Measurements from ENCODE around the gene CCDC102B.
"Not testable (repeated sequence)": the region's sequence is repeated elsewhere in the genome, so short reads cannot be mapped to it uniquely, and the experiment has no call there.

Gene CCDC102B

DNA sequence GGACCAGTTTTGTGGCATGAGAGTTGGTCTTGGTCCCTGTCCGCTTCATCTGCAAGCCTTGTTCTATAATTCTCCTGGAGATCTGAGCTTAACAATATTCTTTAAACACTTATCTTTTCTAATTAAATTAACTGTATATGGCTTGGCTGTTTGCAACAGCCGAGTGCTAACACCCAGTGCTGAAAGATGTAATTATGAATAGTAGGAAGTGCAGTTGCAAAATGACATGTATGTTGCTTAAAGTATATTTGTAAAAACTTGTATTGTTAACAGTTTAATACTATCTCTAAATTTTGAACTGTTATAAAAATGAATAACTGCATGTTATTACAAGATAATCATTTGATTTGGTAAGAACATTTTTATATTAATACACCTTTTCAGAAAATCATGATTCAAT is 45.1 kb downstream of the CCDC102B start:
- Histone ChIP-seq H3K36me3 (ENCODE audit: insufficient read depth, low read length) (no peaks in the 10 kb centered on the region), H3K9me3 (ENCODE audit: control insufficient read depth, insufficient read depth, low read length) (no peaks in the 10 kb centered on the region), H3K4me1 (ENCODE audit: insufficient read depth, low read length) (peaks cover 6% of the 10 kb centered on the region; the same call in 1 of the 2 replicates), H3K9ac (ENCODE audit: low read depth, low read length) (no peak overlapping the region)

DNA sequence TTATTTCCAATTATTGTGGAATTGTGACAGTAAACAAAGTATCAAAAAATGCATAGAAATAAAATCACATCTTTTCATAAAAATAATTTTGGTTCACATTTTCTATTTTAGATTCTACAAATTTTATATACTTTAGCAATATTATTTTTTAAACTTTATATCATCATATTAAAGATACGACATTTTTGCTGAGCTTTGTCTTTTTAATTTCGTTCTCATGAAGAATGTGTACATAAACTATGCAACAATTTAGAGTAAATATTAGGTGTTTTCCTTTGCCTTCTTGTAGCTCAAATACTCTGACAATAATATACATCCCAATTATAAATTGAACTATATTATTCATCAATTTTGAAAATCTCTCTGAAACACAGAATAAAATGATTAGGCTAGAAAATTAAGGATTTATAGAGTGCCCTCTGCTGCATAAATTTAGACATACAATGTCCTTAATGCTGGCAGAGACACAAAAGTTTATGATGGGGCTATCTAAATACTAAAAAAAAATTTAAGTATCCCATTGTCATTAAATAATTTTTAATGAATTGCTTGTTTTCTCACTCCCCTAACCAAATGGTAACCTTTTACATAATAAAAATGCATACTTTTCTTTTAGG is 45.7 kb downstream of the CCDC102B start:
- no peaks in the 10 kb centered on the region for H3K9me3 ChIP-seq (ENCODE audit: control insufficient read depth, insufficient read depth, low read length)
- H3K4me1 ChIP-seq (ENCODE audit: insufficient read depth, low read length), result peaks cover 6% of the 10 kb centered on the region; the same call in 1 of the 2 replicates
- H3K36me3 ChIP-seq (ENCODE audit: insufficient read depth, low read length), result no peaks in the 10 kb centered on the region
- H3K9ac ChIP-seq (ENCODE audit: low read depth, low read length), result no peak overlapping the region

DNA sequence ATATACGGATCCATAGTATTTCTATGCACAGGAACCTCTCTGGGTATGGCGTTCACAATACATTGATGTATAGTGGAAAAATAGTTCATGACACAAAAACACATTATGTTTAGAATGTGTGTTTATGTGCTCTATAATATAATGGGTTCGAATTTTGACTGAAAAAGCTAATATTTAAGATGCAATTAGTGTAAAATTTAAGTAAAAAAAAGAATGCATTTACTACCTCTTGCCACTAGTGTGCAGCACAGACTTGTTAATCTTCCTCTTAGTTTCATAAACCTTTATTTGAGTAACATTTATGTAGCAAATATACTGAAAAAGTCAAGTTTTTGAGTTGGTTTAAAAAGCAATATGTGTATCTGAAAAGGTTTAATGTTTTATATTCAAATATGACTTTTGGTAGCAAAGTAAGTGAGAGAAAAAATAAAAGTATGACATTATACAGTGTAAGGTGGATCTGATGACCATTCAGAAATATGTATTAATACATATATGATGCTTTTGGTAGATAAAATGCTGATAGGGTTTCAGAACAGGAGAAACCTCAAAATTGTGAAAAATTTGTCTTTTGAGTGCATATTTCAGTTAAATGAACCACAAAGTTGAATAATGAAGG is 49.4 kb downstream of the CCDC102B start:
- Histone ChIP-seq H3K4me1 (ENCODE audit: insufficient read depth, low read length) (no peaks in the 10 kb centered on the region), H3K9me3 (ENCODE audit: control insufficient read depth, insufficient read depth, low read length) (no peaks in the 10 kb centered on the region), H3K9ac (ENCODE audit: low read depth, low read length) (no peak overlapping the region), H3K36me3 (ENCODE audit: insufficient read depth, low read length) (no peaks in the 10 kb centered on the region)

DNA sequence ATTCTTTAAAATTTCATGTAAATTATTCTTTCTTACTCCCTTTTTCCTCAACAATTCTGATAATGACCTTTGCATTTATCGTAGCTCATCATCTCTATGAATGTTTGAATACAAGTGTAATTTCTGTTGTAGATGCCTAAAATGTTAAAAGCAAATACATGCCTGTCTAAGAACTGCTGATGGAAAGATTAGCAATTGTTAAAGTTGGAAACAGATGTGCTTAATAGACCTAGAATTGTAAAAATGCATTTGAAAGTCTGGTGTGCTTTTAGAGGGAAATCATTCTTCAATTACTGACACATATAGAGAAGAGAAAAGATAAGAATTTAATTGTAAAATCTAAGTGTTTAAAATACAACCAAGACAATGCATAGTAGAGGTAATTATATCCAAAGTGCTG is 50.4 kb downstream of the CCDC102B start:
- H3K36me3 ChIP-seq (ENCODE audit: insufficient read depth, low read length), result no peaks in the 10 kb centered on the region
- H3K9me3 ChIP-seq (ENCODE audit: control insufficient read depth, insufficient read depth, low read length), result no peaks in the 10 kb centered on the region
- no peak overlapping the region for H3K9ac ChIP-seq (ENCODE audit: low read depth, low read length)
- no peaks in the 10 kb centered on the region for H3K4me1 ChIP-seq (ENCODE audit: insufficient read depth, low read length)

DNA sequence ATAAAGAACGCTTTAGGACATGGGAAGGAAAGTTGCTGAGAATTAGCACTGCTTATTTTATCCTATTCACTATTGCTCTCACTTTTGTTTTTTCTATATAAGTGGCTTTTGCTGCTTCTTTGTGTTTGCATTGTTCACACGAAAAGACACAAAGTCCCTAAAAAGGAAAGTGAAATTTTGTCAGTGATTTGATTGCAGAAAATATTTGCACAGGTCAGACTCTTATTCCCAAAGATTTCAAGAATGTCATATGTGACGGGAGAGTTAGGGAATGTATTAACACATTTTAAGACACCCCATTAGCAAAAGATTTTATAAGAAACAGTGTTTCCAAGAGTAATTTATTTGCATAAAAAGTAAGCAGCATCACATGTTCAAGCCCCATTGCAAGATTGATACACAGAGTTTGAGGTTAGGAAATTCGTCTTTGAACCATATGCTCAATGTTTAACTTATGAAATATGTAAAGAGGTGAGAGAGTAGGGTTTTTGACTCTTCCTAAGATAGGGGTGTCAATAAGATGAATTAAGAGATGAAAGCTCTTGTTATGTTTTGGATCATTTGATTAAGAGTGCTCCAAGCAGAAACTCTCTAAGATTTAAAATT is 57.0 kb downstream of the CCDC102B start:
- no peaks in the 10 kb centered on the region for H3K36me3 ChIP-seq (ENCODE audit: insufficient read depth, low read length)
- no peaks in the 10 kb centered on the region for H3K4me1 ChIP-seq (ENCODE audit: insufficient read depth, low read length)
- no peak overlapping the region for H3K9ac ChIP-seq (ENCODE audit: low read depth, low read length)
- no peaks in the 10 kb centered on the region for H3K9me3 ChIP-seq (ENCODE audit: control insufficient read depth, insufficient read depth, low read length)

DNA sequence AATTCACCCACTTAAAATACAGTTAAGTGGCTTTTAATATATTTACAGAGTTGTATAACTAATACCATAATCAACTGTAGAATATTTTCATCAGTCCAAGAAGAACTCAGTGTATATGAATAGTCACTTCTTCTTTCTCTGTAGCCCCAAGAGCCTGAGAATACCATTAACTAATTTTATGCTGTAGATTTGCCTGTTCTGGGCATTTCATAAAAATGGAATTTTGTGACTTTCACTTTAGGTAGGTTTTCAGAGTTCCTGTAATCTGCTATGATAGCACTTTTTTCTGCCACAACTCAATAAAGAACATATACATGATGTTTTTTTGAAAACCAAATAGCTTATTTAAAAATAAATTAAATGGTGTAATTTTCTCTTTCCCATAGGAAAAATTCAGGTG is 57.6 kb downstream of the CCDC102B start:
- H3K9me3 ChIP-seq (ENCODE audit: control insufficient read depth, insufficient read depth, low read length), result no peaks in the 10 kb centered on the region
- H3K36me3 ChIP-seq (ENCODE audit: insufficient read depth, low read length), result no peaks in the 10 kb centered on the region
- no peaks in the 10 kb centered on the region for H3K4me1 ChIP-seq (ENCODE audit: insufficient read depth, low read length)
- H3K9ac ChIP-seq (ENCODE audit: low read depth, low read length), result no peak overlapping the region

DNA sequence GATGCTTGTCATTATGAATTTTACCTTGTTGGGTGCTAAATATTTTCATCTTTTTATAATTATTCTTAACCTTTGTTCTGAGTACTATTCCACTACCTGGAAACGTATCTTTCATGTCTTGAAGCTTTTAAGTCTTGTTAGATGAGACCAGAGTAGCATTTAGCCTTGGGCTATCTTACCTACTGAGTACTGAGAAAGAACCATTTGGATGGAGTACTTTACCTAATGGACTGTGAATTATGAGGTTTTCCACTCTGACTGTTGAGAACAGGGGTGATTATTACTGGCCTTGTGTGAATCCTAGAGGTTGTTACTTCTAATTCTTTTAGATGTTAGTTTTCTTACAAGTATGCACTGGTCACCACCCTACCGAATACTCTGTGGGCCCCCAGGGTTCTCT is 63.5 kb downstream of the CCDC102B start:
- no peaks in the 10 kb centered on the region for H3K4me1 ChIP-seq (ENCODE audit: insufficient read depth, low read length)

DNA sequence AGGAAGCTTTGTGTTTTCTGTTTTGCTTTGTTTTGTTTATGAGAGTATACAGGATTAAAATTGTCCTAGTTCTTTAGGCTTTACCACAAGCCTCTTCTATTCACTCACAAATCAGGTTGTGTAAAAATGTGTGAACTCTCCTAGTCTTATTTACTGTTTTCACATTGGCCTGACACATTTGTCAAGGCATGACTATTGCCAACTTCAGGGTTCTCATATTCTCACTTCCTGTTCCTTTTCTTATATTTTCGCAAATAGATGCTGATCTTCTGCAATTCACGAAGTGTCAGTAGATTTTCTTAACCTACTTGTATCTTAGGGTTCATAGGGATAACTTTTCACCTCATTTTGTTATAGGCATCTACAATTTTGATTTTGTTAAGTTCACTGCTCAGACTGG is 67.1 kb downstream of the CCDC102B start:
- Histone ChIP-seq H3K36me3 (ENCODE audit: insufficient read depth, low read length) (no peaks in the 10 kb centered on the region), H3K9me3 (ENCODE audit: control insufficient read depth, insufficient read depth, low read length) (no peaks in the 10 kb centered on the region), H3K4me1 (ENCODE audit: insufficient read depth, low read length) (no peaks in the 10 kb centered on the region), H3K9ac (ENCODE audit: low read depth, low read length) (no peak overlapping the region)

More for the DNA sequence above, 63.5 kb downstream of the CCDC102B start:
- Histone ChIP-seq H3K9me3 (ENCODE audit: control insufficient read depth, insufficient read depth, low read length) (no peaks in the 10 kb centered on the region), H3K36me3 (ENCODE audit: insufficient read depth, low read length) (no peaks in the 10 kb centered on the region), H3K9ac (ENCODE audit: low read depth, low read length) (no peak overlapping the region)

DNA sequence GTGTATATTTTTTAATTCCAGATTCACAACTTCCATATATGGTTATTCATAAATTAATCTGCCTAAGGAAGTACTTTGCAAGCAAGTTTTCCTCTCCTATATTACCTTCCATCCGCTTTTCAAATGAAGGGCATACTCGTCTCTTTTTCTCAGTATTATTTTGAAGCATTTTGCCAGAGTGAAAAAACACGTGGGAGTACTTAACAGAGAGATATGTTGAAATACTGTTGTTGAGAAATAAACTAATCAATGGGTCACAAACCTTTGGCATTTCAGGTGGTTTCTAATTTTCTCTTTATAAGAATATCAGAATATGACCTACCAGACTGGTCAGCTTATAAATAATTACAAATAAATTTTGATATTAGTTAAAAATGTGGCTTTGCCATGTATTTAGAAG is 67.6 kb downstream of the CCDC102B start:
- Histone ChIP-seq H3K9ac (ENCODE audit: low read depth, low read length) (no peak overlapping the region), H3K9me3 (ENCODE audit: control insufficient read depth, insufficient read depth, low read length) (no peaks in the 10 kb centered on the region), H3K36me3 (ENCODE audit: insufficient read depth, low read length) (no peaks in the 10 kb centered on the region), H3K4me1 (ENCODE audit: insufficient read depth, low read length) (no peaks in the 10 kb centered on the region)

DNA sequence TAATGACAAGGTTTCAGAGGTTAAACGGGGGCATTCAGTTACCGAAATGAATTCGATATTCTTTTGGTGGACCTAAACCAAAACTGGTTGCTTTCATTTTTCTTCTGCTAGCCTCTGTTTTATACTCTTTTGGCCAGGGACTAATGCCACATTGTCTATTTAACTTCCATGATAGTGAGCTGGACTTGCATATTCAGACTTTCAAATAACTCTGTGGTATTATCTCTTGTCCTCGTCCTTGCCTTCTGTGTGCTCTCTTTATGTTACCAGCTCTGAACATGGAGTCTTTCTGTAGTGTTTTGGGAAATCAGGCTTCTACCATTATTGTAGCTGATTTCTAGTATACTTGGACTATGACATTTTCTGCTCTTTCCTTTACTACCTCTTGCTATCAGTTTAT is 75.1 kb downstream of the CCDC102B start:
- Histone ChIP-seq H3K9ac (ENCODE audit: low read depth, low read length) (no peak overlapping the region), H3K9me3 (ENCODE audit: control insufficient read depth, insufficient read depth, low read length) (no peaks in the 10 kb centered on the region), H3K36me3 (ENCODE audit: insufficient read depth, low read length) (no peaks in the 10 kb centered on the region), H3K4me1 (ENCODE audit: insufficient read depth, low read length) (no peaks in the 10 kb centered on the region)

DNA sequence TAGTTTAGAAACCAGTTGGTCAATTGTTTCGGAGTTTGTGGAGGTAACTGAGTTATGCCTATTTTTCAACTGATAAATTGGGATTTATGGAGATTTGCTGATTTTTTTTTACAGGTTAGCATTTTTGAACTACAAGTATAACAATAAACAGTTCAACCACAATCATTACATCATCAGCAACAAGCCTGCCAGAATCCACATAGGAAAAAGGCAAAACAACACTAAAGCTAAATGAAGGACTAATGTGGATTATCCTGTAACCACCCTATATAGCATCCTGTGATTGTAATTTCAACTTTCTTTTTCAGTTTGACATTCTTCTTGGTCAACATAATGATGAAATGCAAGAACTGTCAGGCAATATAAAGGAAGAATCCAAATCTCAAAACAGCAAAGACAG is 76.5 kb downstream of the CCDC102B start:
- no peak overlapping the region for H3K9ac ChIP-seq (ENCODE audit: low read depth, low read length)
- no peaks in the 10 kb centered on the region for H3K4me1 ChIP-seq (ENCODE audit: insufficient read depth, low read length)

DNA sequence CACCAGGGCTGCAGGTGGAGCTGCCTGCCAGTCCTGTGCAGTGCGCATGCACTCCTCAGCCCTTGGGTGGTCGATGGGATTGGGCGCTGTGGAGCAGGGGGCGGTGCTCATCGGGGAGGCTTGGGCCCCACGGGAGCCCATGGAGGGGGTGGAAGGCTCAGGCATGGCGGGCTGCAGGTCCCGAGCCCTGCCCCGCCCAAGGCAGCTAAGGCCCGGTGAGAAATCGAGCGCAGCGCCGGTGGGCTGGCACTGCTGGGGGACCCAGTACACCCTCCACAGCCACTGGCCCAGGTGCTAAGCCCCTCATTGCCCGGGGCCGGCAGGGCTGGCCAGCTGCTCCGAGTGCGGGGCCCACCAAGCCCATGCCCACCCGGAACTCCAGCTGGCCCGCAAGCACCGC is 82.1 kb downstream of the CCDC102B start:
- not testable (repeated sequence) for H3K36me3 ChIP-seq (ENCODE audit: insufficient read depth, low read length); H3K9ac ChIP-seq (ENCODE audit: low read depth, low read length); H3K4me1 ChIP-seq (ENCODE audit: insufficient read depth, low read length); H3K9me3 ChIP-seq (ENCODE audit: control insufficient read depth, insufficient read depth, low read length)

More for the DNA sequence above, 76.5 kb downstream of the CCDC102B start:
- Histone ChIP-seq H3K36me3 (ENCODE audit: insufficient read depth, low read length) (no peaks in the 10 kb centered on the region), H3K9me3 (ENCODE audit: control insufficient read depth, insufficient read depth, low read length) (no peaks in the 10 kb centered on the region)

DNA sequence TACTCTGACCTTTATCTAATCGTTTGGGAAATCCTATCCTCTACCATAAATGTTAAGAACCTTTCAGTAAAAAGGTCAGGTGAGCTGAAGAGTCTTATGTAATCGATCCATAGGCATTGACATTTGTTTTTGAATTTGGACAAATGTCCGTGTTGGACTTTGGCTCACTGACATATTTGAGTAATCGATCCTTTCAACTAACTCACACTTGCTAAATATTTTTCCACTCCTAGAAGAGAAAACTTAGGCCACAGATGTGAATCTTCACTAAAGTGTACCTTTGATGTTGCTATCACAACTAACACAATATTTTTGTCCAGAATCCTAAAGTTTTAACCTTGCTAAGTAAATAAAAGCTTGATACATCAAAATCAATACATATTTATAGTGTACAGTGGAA is 89.5 kb downstream of the CCDC102B start:
- Histone ChIP-seq H3K36me3 (ENCODE audit: insufficient read depth, low read length) (no peaks in the 10 kb centered on the region), H3K9ac (ENCODE audit: low read depth, low read length) (no peak overlapping the region), H3K9me3 (ENCODE audit: control insufficient read depth, insufficient read depth, low read length) (no peaks in the 10 kb centered on the region), H3K4me1 (ENCODE audit: insufficient read depth, low read length) (no peaks in the 10 kb centered on the region)

DNA sequence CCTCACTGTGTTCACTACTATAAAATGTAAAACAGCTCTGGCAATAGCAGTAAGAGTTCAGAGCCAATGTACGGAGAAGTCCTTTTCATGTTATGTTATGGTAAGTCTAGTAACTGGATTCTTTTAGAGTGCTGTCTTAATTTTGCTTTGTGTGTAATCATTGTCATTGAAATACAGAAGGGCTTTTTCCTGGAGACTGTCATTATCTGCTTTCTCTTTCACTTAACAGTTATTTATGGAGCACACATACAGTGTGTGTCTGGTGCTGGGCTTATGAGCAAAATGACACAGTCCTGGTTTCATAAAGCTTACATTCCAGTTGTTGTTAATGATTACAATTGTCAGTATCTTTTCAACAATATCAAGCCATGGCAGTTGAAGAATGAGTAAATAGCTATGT is 95.5 kb downstream of the CCDC102B start:
- Histone ChIP-seq H3K4me1 (ENCODE audit: insufficient read depth, low read length) (no peaks in the 10 kb centered on the region), H3K9ac (ENCODE audit: low read depth, low read length) (no peak overlapping the region), H3K36me3 (ENCODE audit: insufficient read depth, low read length) (no peaks in the 10 kb centered on the region), H3K9me3 (ENCODE audit: control insufficient read depth, insufficient read depth, low read length) (no peaks in the 10 kb centered on the region)

DNA sequence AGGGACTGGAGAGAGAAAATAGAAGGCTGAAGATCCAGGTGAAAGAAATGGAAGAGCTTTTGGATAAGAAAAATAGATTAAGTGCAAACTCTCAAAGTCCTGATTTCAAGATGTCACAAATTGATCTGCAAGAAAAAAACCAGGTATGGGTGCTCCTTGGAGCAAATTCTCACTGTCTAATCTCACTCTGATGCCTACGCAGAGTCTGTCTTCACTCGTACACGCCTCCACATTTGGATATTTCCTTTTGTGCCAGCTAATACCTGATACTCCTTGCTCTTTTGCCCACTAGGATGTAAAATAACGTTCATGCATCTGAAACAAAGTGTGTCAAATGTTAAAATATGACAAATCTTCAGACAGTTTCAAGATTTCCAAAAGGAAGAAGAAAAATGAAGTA is 99.4 kb downstream of the CCDC102B start:
- no peaks in the 10 kb centered on the region for H3K36me3 ChIP-seq (ENCODE audit: insufficient read depth, low read length)
- H3K4me1 ChIP-seq (ENCODE audit: insufficient read depth, low read length), result no peaks in the 10 kb centered on the region
- no peak overlapping the region for H3K9ac ChIP-seq (ENCODE audit: low read depth, low read length)
- H3K9me3 ChIP-seq (ENCODE audit: control insufficient read depth, insufficient read depth, low read length), result no peaks in the 10 kb centered on the region

Measured in ES-I3 (cell line).